Neuronal stem cell (in vitro differentiated cells): ENCODE data around the gene ZFP92.

ENCODE experiments used
- DNase-seq: peaks from one replicate; pipeline ENCODE4 v3.0.0-alpha.2; 2013; ENCODE audit warnings: low spot score
- H2AFZ ChIP-seq: one replicate; pipeline ENCODE4 v1.6.1; 2013; ENCODE audit warnings: mild to moderate bottlenecking, low read length, inconsistent platforms
- H2AK5ac ChIP-seq: 2 replicates; pipeline ENCODE4 v1.6.1; 2013; ENCODE audit warnings: low read depth, mild to moderate bottlenecking, inconsistent platforms, low read length, moderate library complexity, mixed read lengths
- H2BK120ac ChIP-seq: 2 replicates; pipeline ENCODE4 v1.6.1; 2013; ENCODE audit warnings: low read depth, mild to moderate bottlenecking, inconsistent platforms, low read length, moderate library complexity, mixed read lengths
- H2BK12ac ChIP-seq: one replicate; pipeline ENCODE4 v1.6.1; 2013; ENCODE audit warnings: low read length, inconsistent platforms
- H2BK15ac ChIP-seq: 2 replicates; pipeline ENCODE4 v1.6.1; 2013; ENCODE audit warnings: mild to moderate bottlenecking, low read length, inconsistent platforms, mixed read lengths
- H2BK5ac ChIP-seq: one replicate; pipeline ENCODE4 v1.6.1; 2013; ENCODE audit warnings: inconsistent platforms, mild to moderate bottlenecking, low read length, moderate library complexity
- H3K14ac ChIP-seq: one replicate; pipeline ENCODE4 v1.6.1; 2013; ENCODE audit warnings: low read length, inconsistent platforms
- H3K18ac ChIP-seq: 2 replicates; pipeline ENCODE4 v1.6.1; 2013; ENCODE audit warnings: low read length, inconsistent platforms
- H3K23ac ChIP-seq: 2 replicates; pipeline ENCODE4 v1.6.1; 2013; ENCODE audit warnings: low read depth, mild to moderate bottlenecking, mixed read lengths, low read length, inconsistent platforms; ENCODE audit not compliant: poor library complexity
- H3K27ac ChIP-seq: replicated peaks from 3 replicates; pipeline ENCODE4 v1.5.1; 2013; ENCODE audit warnings: low read length, inconsistent platforms
- H3K27me3 ChIP-seq, 3 experiments: 2 replicates each; pipeline ENCODE4 v1.6.1; 2013; ENCODE audit warnings: low read length in 3 of 3, mild to moderate bottlenecking in 2 of 3, inconsistent platforms in 1 of 3, low read depth in 1 of 3, mixed read lengths in 1 of 3, moderate library complexity in 1 of 3; ENCODE audit not compliant: control insufficient read depth in 3 of 3, insufficient read depth in 3 of 3
- H3K36me3 ChIP-seq, 2 donors: replicated peaks in 1 of 2; 2 replicates each; pipeline ENCODE4 v1.6.1; 2013; ENCODE audit warnings: low read length in 2 of 2; ENCODE audit not compliant: control insufficient read depth in 2 of 2, insufficient read depth in 2 of 2
- H3K4ac ChIP-seq: 2 replicates; pipeline ENCODE4 v1.6.1; 2013; ENCODE audit warnings: inconsistent platforms, mild to moderate bottlenecking, low read length, moderate library complexity
- H3K4me1 ChIP-seq, 2 donors: 1 replicate in 1 of 2; 2 replicates in 1 of 2; pipeline ENCODE4 v1.6.1; 2013; ENCODE audit warnings: low read length in 2 of 2, low read depth in 1 of 2; ENCODE audit not compliant: control insufficient read depth in 2 of 2, insufficient read depth in 1 of 2
- H3K4me2 ChIP-seq: one replicate; pipeline ENCODE4 v1.6.1; 2013; ENCODE audit warnings: mild to moderate bottlenecking, low read length, inconsistent platforms; ENCODE audit not compliant: insufficient read depth, poor library complexity, severe bottlenecking
- H3K4me3 ChIP-seq, 2 donors: 2 replicates each; pipeline ENCODE4 v1.5.1; 2013; ENCODE audit warnings: low read length in 2 of 2, mild to moderate bottlenecking in 2 of 2, inconsistent platforms in 1 of 2, moderate library complexity in 1 of 2
- H3K79me1 ChIP-seq: one replicate; pipeline ENCODE4 v1.6.1; 2013; ENCODE audit warnings: low read depth, mild to moderate bottlenecking, inconsistent platforms, low read length, moderate library complexity
- H3K9ac ChIP-seq: one replicate; pipeline ENCODE4 v1.6.1; 2013; ENCODE audit warnings: mild to moderate bottlenecking, low read depth, low read length, inconsistent platforms; ENCODE audit not compliant: poor library complexity
- H3K9me3 ChIP-seq, 2 donors: replicated peaks in 1 of 2; 2 replicates each; pipeline versions ENCODE3 to v1.6.1; 2013; ENCODE audit warnings: low read length in 2 of 2, mild to moderate bottlenecking in 2 of 2, inconsistent platforms in 1 of 2, low read depth in 1 of 2, mixed read lengths in 1 of 2, moderate library complexity in 1 of 2; ENCODE audit not compliant: control insufficient read depth in 2 of 2, insufficient read depth in 1 of 2
- H4K8ac ChIP-seq: one replicate; pipeline ENCODE4 v1.6.1; 2013; ENCODE audit warnings: low read depth, mild to moderate bottlenecking, inconsistent platforms, low read length, moderate library complexity
- H4K91ac ChIP-seq: one replicate; pipeline ENCODE4 v1.6.1; 2013; ENCODE audit warnings: low read length, low read depth, mild to moderate bottlenecking, inconsistent platforms; ENCODE audit not compliant: poor library complexity
- WGBS, 2 donors: extraction: QIAGEN DNeasy Blood & Tissue Kit; methylation state at CpG; one replicate each; pipeline ENCODE4 v1.1.7; 2013; ENCODE audit warnings: missing lambda C conversion rate in 2 of 2, mixed read lengths in 1 of 2; ENCODE audit not compliant: insufficient read length in 2 of 2, insufficient replicate concordance in 1 of 2; ENCODE audit errors: extremely low coverage in 2 of 2; 5-methylcytosine and 5-hydroxymethylcytosine counted together

The ZFP92 gene

GRCh38 chrX:153397256-153397960 lies 13.9 kb upstream of the ZFP92 start:
- Histone ChIP-seq H3K36me3 (no peaks in the 10 kb centered on the region), H3K18ac (no peak overlapping the region), H3K4me1 (no peaks in the 10 kb centered on the region), H3K79me1 (no peaks in the 10 kb centered on the region), H2BK15ac (no peak overlapping the region), H2BK12ac (no peak overlapping the region), H2BK5ac (no peak overlapping the region), H3K4me2 (no peak overlapping the region), H4K91ac (no peak overlapping the region), H4K8ac (no peak overlapping the region), H3K23ac (no peak overlapping the region), H3K4me3 (no peak overlapping the region), H2AK5ac (no peak overlapping the region), H3K9me3 (no peaks in the 10 kb centered on the region), H3K14ac (no peak overlapping the region), H2BK120ac (no peak overlapping the region), H3K27me3 (peaks cover 0 to 21% (median 0%) of the 10 kb centered on the region in 3 experiments), H3K4ac (no peak overlapping the region), H3K27ac (no peak overlapping the region), H3K9ac (no peak overlapping the region), H2AFZ (no peak overlapping the region)
- no CpG with 5 or more reads among the region's 27 CpGs for whole genome bisulfite sequencing, 2 donors
- DNase-seq: no peak

DNA sequence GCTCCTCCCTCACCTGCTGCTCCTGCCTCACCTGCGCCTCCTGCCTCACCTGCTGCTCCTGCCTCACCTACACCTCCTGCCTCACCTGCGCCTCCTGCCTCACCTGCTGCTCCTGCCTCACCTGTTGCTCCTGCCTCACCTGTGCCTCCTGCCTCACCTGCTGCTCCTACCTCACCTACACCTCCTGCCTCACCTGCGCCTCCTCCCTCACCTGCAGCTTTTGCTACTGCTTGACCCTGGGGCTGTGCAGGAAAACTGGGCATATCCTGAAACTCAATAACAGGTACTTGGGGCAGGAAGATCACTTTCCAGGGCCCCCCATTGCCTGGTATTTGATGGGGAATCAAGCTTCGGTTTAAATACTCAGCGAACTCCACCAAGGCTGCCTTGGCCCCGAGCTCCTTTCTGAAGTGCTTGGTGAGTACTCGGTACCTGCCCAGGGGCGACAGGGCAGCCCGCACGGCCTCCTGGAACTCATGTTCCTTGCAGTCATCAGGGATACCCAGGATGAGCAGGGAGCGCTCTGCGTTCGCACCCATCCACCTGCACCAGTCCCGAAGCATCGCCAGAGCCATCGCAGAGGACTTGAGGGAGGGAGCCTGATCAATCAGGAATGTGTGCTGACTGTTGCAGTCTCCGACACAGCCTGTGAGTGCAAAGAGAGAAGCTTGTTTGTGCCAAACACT lies 12.9 kb upstream of the ZFP92 start:
- no peaks in the 10 kb centered on the region for H3K9me3 ChIP-seq
- no peak overlapping the region for H2BK5ac ChIP-seq
- no peak overlapping the region for H2BK15ac ChIP-seq
- no peak overlapping the region for H4K91ac ChIP-seq
- no peak overlapping the region for H3K9ac ChIP-seq
- H3K14ac ChIP-seq: no peak overlapping the region
- no peaks in the 10 kb centered on the region for H3K36me3 ChIP-seq
- H3K4ac ChIP-seq: no peak overlapping the region
- H2BK12ac ChIP-seq: no peak overlapping the region
- no peaks in the 10 kb centered on the region for H3K4me1 ChIP-seq
- H3K4me2 ChIP-seq: no peak overlapping the region
- H3K27ac ChIP-seq: no peak overlapping the region
- H2AFZ ChIP-seq: no peak overlapping the region
- H3K18ac ChIP-seq: no peak overlapping the region
- H2AK5ac ChIP-seq: no peak overlapping the region
- H2BK120ac ChIP-seq: no peak overlapping the region
- H3K23ac ChIP-seq: no peak overlapping the region
- H3K27me3 ChIP-seq: peaks cover 0 to 17% (median 0%) of the 10 kb centered on the region in 3 experiments
- no CpG with 5 or more reads among the region's 17 CpGs for WGBS, 2 donors
- H3K79me1 ChIP-seq: no peaks in the 10 kb centered on the region
- no peak overlapping the region for H4K8ac ChIP-seq
- DNase-seq: no peak
- H3K4me3 ChIP-seq: no peak overlapping the region

GRCh38 chrX:153400146-153401132 lies 10.8 kb upstream of the ZFP92 start:
- Histone ChIP-seq H2BK15ac (no peak overlapping the region), H3K9ac (no peak overlapping the region), H3K23ac (no peak overlapping the region), H2AK5ac (no peak overlapping the region), H3K14ac (no peak overlapping the region), H3K4me3 (no peak overlapping the region), H3K27me3 (peaks cover 0 to 23% (median 0%) of the 10 kb centered on the region in 3 experiments), H2BK12ac (no peak overlapping the region), H3K36me3 (no peaks in the 10 kb centered on the region), H3K4me1 (no peaks in the 10 kb centered on the region), H4K91ac (no peak overlapping the region), H2BK120ac (no peak overlapping the region), H3K4ac (no peak overlapping the region), H2AFZ (no peak overlapping the region), H3K79me1 (no peaks in the 10 kb centered on the region), H2BK5ac (no peak overlapping the region), H3K18ac (no peak overlapping the region), H3K27ac (no peak overlapping the region), H3K9me3 (no peaks in the 10 kb centered on the region), H4K8ac (no peak overlapping the region), H3K4me2 (no peak overlapping the region)
- DNase-seq: peak; percentile 20
- WGBS, 2 donors: no CpG with 5 or more reads among the region's 60 CpGs
